T-helper 9 cell (primary cell): ENCODE results near the gene SYT5.
"Not testable (repeated sequence)": the region's sequence is repeated elsewhere in the genome, so short reads cannot be mapped to it uniquely, and the experiment has no call there.

ENCODE experiments used
- DNase-seq: peaks from one replicate; pipeline ENCODE4 v3.0.0-alpha.2; 2020

The SYT5 gene

GRCh38 chr19:55206664-55207500, 26.8 kb upstream of the SYT5 start:
- DNase-seq: no peak

DNA sequence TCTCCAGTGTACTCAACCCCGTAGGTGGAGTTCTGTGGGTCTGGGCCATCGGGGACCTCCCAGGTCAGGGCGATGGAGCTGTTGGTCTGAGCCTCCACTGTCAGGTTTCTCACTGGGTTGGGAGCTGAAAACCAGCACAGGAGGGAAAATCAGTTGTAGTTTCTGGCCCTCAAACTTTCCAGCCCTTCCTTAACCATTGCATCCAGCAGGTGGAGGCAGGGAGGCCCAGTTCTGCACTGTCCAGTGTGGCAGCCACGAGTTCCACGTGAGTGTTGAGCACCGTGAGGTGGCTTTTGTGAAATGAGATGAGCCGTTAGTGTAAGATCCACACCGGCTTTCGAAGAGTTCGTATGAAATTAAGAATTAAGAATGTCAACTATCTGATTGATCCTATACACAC, 22.1 kb upstream of the SYT5 start:
- not testable (repeated sequence) for DNase-seq

DNA sequence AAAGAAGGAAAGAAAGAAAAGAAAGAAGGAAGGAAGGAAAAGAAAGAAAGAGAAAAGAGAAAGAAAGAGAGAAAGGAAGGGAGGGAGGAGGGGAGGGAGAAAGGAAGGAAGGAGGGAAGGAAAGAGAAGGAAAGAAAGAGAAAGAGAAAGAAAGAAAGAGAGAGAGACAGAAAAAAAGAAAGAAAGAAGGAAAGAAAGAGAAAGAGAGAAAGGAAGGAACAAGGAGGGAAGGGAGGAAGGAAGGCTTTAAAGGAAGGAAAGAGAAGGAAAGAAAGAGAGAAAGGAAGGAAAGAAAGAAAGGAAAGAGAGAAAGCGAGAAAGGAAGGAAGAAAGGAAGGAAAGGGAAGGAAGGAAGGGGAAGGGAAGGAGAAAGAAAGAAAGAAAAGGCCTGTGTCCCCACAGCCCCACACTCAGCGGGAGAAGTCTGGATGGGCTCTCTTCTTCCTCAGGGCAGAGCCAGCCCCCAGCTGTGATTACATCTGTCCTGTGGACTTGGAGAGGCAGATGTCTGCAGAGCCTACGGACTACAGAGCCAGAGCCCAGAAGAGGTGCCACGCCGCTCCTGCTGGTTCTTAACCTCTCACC, 19.6 kb upstream of the SYT5 start:
- DNase-seq: no peak

DNA sequence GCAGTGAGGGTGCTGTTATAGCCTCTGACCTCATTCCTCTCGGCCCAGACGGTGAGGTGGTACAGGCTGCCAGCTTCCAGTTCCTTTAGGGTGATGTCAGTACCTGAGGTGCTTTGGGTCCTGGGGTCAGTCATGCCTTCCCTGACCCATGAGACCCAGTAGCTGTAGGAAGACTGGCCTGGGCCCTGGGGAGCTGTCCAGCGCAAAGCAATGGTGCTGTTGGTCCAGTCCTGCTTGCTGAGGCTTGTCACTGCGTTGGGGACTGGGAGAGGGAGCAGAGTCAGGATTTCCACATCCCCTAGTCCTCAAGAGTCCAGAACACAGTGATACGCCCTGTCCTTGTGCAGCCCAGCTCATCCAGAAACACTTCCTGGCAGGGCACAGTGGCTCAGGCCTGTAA, 18.6 kb upstream of the SYT5 start:
- DNase-seq: no peak

DNA sequence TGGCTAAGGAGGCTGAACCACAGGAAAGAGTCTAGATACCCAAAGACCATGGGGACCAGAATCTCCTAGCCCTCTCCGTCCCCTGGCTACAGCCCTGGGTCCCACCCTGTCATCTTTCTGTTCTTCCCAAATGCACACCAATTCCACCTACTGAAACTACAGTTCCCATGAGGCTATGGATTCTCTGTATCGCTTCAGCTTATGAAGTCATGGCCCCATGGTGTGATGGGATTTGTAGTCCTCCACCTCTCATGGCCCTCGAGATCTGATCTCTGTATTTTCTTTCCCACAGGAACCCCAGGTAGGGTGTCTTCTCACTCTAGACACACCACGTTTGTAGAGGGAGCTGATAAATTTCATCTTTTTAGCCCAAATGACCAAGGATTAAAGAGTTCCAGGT, 17.4 kb upstream of the SYT5 start:
- DNase-seq: no peak

GRCh38 chr19:55196803-55197202, 16.7 kb upstream of the SYT5 start:
- no peak for DNase-seq

DNA sequence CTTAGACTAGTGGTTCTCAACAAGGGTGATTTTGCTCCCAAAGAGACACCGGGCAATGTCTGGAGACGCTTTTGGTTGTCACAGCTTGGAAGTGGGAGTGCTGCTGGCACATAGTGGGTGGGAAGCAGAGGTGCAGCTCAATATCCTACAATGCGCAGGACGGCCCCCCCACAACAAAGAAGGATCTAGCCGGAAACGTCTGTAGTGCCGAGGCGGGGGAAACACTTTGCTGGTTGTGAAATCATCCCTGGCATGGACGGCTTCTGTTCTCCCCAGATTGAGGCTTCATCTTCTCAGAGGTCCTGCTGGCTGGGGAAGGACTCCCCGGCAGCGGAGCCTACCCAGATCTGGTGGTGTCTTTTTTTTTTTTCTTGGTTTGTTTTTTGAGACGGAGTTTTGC, 13.4 kb upstream of the SYT5 start:
- DNase-seq: no peak

DNA sequence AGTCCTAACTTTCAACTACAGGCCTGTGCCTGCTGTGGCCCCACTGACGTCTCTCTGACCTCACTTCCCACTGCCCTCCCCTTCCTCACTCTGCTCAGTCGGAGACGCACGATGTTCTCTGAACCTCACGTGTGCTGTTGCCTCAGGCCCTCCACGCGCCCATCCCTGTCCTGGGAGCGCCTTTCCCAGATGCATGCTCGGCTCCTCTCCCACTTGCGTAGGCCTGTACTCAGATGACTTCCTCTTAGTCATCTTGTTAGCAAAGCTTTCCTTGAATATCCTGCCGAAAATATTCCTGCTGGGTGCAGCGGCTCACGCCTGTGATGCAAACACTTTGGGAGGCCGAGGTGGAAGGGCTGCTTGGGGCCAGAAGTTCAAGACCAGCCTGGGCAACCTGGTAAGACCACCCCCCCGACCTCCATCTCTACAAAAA, 9.3 kb upstream of the SYT5 start:
- no peak for DNase-seq

GRCh38 chr19:55188625-55189024, 8.5 kb upstream of the SYT5 start:
- DNase-seq: no peak

- no peak for DNase-seq
Measured at GRCh38 chr19:55186080-55186479, 6.0 kb upstream of the SYT5 start.

DNA sequence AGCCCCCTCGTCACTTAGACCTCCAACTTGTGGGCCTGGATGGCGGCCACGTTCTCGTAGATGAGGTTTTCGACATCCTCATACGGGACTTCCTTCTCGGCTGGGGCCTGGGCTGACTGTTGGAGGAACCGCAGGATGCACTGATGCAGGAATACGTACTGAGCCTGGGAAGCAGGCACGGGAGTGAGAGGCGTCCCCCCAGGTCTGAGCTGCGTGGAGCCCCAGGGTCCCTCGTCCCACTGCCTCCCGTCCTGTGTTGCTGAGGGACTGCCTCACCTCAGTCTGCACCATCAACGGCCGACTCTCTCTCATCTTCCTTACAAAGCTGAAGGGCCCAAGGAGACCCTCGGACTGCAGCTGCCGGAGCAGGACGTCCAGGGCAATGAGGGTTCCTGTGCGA, 1.7 kb upstream of the SYT5 start:
- no peak for DNase-seq

DNA sequence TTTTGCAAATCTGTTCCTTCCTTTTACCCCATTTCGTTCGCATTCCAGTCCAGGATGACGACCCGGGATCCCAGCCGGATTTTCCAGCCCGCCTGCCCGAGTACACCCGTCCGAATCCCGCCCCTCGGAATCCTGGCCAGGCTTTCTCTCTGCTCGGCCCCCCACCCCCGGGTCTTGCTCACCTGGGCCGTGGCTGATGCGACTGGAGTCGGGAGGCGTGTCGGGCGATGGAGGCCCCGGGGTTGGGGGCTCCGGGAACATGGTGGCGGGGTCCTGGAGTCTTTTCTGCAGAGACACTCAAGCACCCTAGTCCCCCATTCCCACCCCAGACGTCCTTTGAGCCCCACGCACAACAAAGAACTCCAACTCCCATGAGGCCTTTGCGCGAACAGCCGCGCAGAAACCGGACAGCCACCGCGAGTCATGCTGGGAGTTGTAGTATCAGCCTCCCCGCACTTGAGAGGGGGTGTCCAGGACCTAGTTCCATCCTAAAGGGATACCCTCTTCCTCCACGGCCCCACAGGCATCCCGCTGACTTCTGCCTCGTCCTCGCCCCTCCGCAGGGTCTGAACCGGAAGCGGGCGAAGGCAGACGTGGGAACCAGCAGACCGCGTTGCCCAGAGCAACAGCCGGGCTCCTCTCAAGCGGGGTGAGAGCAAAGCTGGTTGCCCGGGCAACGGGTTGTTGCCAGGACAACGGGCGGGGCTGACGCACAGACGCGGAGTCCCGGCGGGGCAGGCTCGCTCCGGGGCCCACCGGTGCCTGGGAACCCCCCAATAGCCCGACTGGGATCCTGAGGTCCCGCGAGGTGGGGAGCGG, 1.1 kb downstream of the SYT5 start:
- DNase-seq: peak; percentile 95

GRCh38 chr19:55176076-55176475, 4.0 kb downstream of the SYT5 start:
- no peak for DNase-seq

DNA sequence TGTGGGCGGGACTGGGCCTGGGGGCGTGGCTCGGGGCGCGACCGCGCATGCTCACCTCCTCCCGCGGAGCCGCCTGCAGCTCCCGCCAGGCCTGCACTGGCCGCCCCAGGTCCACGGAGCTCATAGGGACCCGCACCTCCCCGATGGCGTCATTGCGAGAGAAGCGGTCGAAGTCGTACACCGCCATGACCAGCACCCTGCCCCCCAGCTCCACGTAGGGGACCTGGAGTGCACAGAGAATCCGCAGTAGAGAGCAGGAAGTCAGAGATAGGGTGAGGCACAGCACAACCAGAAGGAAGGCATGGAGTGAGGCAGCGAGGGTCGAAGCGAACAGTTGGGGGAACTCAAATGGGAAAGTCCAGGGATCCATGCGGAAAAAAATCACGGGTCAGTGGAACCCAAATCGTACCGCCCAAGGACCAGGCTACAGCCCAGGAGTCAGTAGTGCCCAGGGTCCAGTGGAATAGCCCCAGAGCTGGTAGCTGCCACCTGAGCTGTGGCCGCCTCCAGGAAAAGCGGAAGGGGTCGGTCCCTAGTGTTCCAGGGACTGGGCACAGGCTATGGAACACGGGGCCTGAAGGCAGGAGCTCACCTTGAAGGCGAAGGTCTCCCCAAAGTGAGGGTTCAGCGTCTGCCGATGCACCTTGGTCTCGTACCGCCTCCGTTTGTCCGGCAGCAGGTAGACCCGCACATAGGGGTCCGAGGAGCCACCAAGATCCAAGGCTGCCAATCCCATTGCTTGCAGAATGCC, 4.8 kb downstream of the SYT5 start:
- no peak for DNase-seq

- DNase-seq: no peak
Measured at GRCh38 chr19:55174425-55175116, 5.5 kb downstream of the SYT5 start.

GRCh38 chr19:55173714-55174409, 6.2 kb downstream of the SYT5 start:
- no peak for DNase-seq

DNA sequence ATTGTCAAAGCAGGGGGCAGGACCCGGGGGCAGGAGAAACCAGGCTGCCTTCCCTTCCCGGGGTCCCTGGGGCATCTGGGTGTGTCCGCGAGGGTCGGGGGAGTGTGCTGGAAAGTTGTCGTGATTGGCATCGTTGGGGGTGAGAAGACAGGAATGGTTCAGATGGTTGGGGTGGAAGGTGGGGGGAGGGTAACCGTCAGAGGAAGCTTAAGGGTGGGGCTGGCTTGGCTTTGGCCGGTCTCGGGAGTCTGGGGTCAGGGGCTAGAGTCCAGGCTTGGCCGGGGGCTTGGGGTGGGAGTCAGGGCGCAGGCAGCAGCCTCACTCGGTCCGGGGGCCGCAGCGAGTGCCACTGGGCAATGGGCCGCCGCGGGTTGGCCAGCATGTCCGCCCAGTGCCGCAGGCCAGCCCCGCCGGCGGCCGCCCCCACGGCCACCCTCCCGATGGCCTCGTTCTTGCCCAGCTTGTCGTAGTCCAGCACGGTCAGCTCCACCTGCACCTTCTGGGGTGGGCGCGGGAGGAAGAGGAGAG, 6.8 kb downstream of the SYT5 start:
- no peak for DNase-seq

- DNase-seq: no peak
Measured at GRCh38 chr19:55172741-55173140, 7.3 kb downstream of the SYT5 start.

DNA sequence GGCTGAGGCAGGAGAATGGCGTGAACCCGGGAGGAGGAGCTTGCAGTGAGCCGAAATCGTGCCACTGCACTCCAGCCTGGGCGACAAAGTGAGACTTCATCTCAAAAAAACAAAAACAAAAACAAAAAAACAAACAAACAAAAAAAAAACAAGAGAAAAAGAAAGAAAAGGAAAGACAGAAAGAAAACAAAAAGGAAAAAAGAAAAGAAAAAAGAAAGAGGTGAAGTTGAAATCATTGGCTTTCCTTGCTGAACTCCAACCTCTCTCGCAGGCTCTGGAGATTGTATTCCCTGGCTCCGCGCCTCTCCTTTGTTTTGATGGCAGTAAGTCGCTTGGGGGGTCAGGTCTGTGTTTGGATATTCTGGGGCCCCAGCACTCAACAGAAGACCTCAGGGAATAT, 7.8 kb downstream of the SYT5 start:
- DNase-seq: not testable (repeated sequence)

DNA sequence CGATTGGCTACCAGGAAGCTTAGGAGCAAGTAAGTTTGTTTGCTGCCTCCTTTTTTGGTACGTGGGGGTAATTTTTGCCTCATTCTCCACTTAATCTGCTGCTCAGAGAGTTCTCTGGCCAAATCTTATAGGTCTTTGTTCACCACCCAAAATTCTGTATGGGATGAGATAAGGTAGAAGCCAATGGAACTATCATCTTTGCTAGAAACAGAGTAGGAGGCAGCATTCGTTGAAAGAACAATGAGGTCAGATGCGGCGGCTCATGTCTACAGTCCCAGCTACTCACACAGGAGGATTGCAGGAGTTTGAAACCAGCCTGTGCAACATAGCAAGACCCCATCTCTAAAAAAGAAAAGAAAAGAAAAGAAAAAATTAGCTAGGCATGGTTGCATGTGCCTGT, 8.6 kb downstream of the SYT5 start:
- no peak for DNase-seq

DNA sequence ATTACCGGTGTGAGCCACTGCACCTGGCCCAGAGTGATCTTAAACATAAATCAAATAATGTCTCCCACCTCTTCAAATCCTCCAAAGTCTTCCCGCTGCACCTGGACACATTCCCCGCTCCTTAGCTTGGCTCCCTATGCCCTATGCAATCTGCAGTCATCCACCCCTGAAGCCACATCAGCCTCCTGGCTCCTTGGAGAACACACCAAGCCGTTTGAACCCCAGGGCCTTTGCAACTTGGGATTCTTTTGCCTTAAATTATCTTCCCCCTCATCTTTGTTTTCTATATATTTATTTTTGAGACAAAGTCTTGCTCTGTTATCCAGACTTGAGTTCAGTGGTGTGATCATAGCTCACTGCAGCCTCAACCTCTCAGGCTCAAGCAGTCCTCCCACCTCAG, 11.0 kb downstream of the SYT5 start:
- DNase-seq: no peak
